A549 (cell line): ENCODE results near the gene RUNX1. TPM values are rescaled to one million over a fixed set of nuclear protein-coding genes. Genes with fewer than 3 reads are reported as not detected.
A peak's percentile ranks its signal among the peaks of the same experiment; 100 is the strongest.
"Not testable (repeated sequence)": the region's sequence is repeated elsewhere in the genome, so short reads cannot be mapped to it uniquely, and the experiment has no call there.

ENCODE experiments used
- ATAC-seq, 2 experiments: fragments of 200-7000 bp in 1 of 2; fragments of >200 bp in 1 of 2; cut with Nextera tagmentation in 1 of 2; cut with Tn5 transposase in 1 of 2; 3 replicates each; pipeline versions ENCODE4 v1.8.0 to v1.9.1; 2018 to 2020; ENCODE audit warnings: mild to moderate bottlenecking in 1 of 2, moderate library complexity in 1 of 2
- CTCF ChIA-PET: fragments of 300-600 bp; sonication (Branson Sonifier 250); formaldehyde crosslinking; extraction: SDS; loops from one replicate; lab custom pipeline; 2021; ENCODE audit warnings: antibody characterized with exemption, inconsistent platforms; lab: Yijun Ruan, JAX
- POLR2A ChIA-PET: fragments of 350-600 bp; formaldehyde crosslinking; extraction: SDS; loops from one replicate; lab custom pipeline; 2021; ENCODE audit warnings: antibody characterized with exemption, inconsistent platforms; lab: Yijun Ruan, JAX
- DNase-seq, 2 experiments: peaks; one replicate each; pipeline versions ENCODE4 v3.0.0 to v3.0.0-alpha.2; 2011 to 2016; ENCODE audit warnings: low read depth in 1 of 2, low spot score in 1 of 2
- FAIRE-seq: peaks from 2 replicates; lab custom pipeline; 2011; peaks lifted over from hg19 to GRCh38; lab: Jason Lieb, UNC
- H3K27ac ChIP-seq, 2 experiments: fragments of >200 bp; sonication (Bioruptor Twin); formaldehyde crosslinking; 3 replicates each; pipeline ENCODE4 v1.5.1; 2016 to 2017
- H3K4me1 ChIP-seq: fragments of >200 bp; sonication (Bioruptor Twin); formaldehyde crosslinking; 3 replicates; pipeline ENCODE4 v1.6.1; 2016
- H3K4me2 ChIP-seq: fragments of >200 bp; sonication (Bioruptor Twin); formaldehyde crosslinking; 3 replicates; pipeline ENCODE4 v1.6.1; 2016
- H3K4me3 ChIP-seq: fragments of >200 bp; sonication (Bioruptor Twin); formaldehyde crosslinking; 3 replicates; pipeline ENCODE4 v1.5.1; 2016
- H3K9me3 ChIP-seq: fragments of >200 bp; sonication (Bioruptor Twin); formaldehyde crosslinking; 3 replicates; pipeline ENCODE4 v1.6.1; 2016
- CHD4 ChIP-seq: fragments of 200-600 bp; sonication (generic); IDR thresholded peaks from 2 replicates; pipeline ENCODE4 v1.6.1; 2016; ENCODE audit warnings: antibody characterized with exemption, mild to moderate bottlenecking, borderline replicate concordance
- ELK1 ChIP-seq: fragments of 150-350 bp; IDR thresholded peaks from 2 replicates; pipeline ENCODE4 v1.6.1; 2014; ENCODE audit warnings: low read depth, mild to moderate bottlenecking, low read length
- FOSB ChIP-seq: fragments of 250-450 bp; sonication (Bioruptor Pico); IDR thresholded peaks from 2 replicates; pipeline ENCODE4 v1.5.0; 2020; ENCODE audit warnings: mild to moderate bottlenecking, moderate library complexity
- FOSL2 ChIP-seq, 2 experiments: fragments of 450-650 bp in 1 of 2; fragments of >200 bp in 1 of 2; sonication (Bioruptor Twin) in 1 of 2; formaldehyde crosslinking; IDR thresholded peaks; 2 replicates each; pipeline versions ENCODE4 v1.5.0 to v1.6.1; 2016 to 2020; ENCODE audit warnings: mild to moderate bottlenecking in 1 of 2, moderate library complexity in 1 of 2
- HOXB5 ChIP-seq: fragments of 250-450 bp; sonication (Bioruptor Pico); IDR thresholded peaks from 2 replicates; pipeline ENCODE4 v1.5.0; 2020; ENCODE audit warnings: mild to moderate bottlenecking, moderate library complexity
- MAX ChIP-seq: IDR thresholded peaks from 2 replicates; pipeline ENCODE4 v1.6.1; 2012
- NR3C1 ChIP-seq: fragments of >200 bp; sonication (Bioruptor Twin); formaldehyde crosslinking; IDR thresholded peaks from 3 replicates; pipeline ENCODE4 v1.6.1; 2017
- SMC3 ChIP-seq: fragments of >200 bp; sonication (Bioruptor Twin); formaldehyde crosslinking; IDR thresholded peaks from 3 replicates; pipeline ENCODE4 v1.6.1; 2018; ENCODE audit warnings: inconsistent platforms
- SREBF2 ChIP-seq: fragments of 450-650 bp; IDR thresholded peaks from 2 replicates; pipeline ENCODE4 v1.6.1; 2014; ENCODE audit warnings: mild to moderate bottlenecking, moderate library complexity
- WGBS: methylation state at CpG from one replicate; pipeline ENCODE4 v1.1.6; 2017; ENCODE audit errors: missing lambda C conversion rate; 5-methylcytosine and 5-hydroxymethylcytosine counted together
- polyA plus RNA-seq, 4 experiments: library from polyadenylated mRNA; depleted of rRNA in 3 of 4; stranded (reverse); fragments of >200 nt; fragmentation: RNase III in 1 of 4; extraction: RNeasy Plus Mini Kit Qiagen cat#74134 plus additional on column Dnase treatment in 1 of 4; gene quantifications; 2 replicates in 3 of 4; 3 replicates in 1 of 4; pipeline ENCODE4 v1.2.3, GENCODE V29; 2011 to 2017

The RUNX1 gene
- polyA plus RNA-seq, 2 of the 4 experiments (the other 2 are of a cell fraction): 5.5 TPM

- Histone ChIP-seq H3K27ac (no peak overlapping the region), H3K4me3 (no peak overlapping the region), H3K4me2 (no peak overlapping the region), H3K4me1 (peaks cover 10% of the 10 kb centered on the region; the same call in 1 of the 3 replicates), H3K9me3 (no peaks in the 10 kb centered on the region)
- ATAC-seq (no peak), DNase-seq (no peak), FAIRE-seq (no peak)
- ChIA-PET CTCF (no interaction called here), POLR2A (no interaction called here)
- TF ChIP-seq SREBF2: no peak
- TF ChIP-seq HOXB5: no peak
- no peak for TF ChIP-seq CHD4
- WGBS: 83% methylated on average over 13 of the region's 13 CpGs
Measured at GRCh38 chr21:34968414-34969333, 80.4 kb downstream of the RUNX1 start.

- FAIRE-seq (no peak), ATAC-seq (no peak), DNase-seq (peak in 1 of 2 experiments; percentile 1)
- TF ChIP-seq MAX (no peak), FOSL2 (IDR thresholded peaks at IDR 0.05) (no peak), FOSL2 (CRISPR knock-in tag; IDR thresholded peaks at IDR 0.05) (0 out of 2 replicates have a peak, but pooled peaks have one; percentile 22), CHD4 (no peak)
- ChIA-PET POLR2A (no interaction called here), CTCF (no interaction called here)
- peaks cover 10% of the 10 kb centered on the region; the same call in 1 of the 3 replicates for H3K4me1 ChIP-seq
- 70% methylated on average over 9 of the region's 10 CpGs for WGBS
- no peak overlapping the region for H3K4me3 ChIP-seq
- no peak overlapping the region; a peak in 1 of 6 replicates for H3K27ac ChIP-seq
- H3K9me3 ChIP-seq: no peaks in the 10 kb centered on the region
- no peak overlapping the region for H3K4me2 ChIP-seq
Measured at GRCh38 chr21:34967509-34968289, 81.4 kb downstream of the RUNX1 start.

- WGBS: 84% methylated on average over 11 of the region's 11 CpGs
- FAIRE-seq, H3K9me3 ChIP-seq, POLR2A ChIA-PET, H3K4me2 ChIP-seq, DNase-seq, H3K4me1 ChIP-seq, ATAC-seq, CTCF ChIA-PET, H3K27ac ChIP-seq, H3K4me3 ChIP-seq: not testable (repeated sequence)
Measured at GRCh38 chr21:34966881-34967280, 82.2 kb downstream of the RUNX1 start.

- ATAC-seq: no peak
- H3K27ac ChIP-seq: peak overlapping the region; percentile 43 to 50; a peak in 3 of 6 replicates
- peak in 1 of 2 experiments; percentile 12 for DNase-seq
- CTCF ChIA-PET: interaction anchor here (1.2 kb wide), 1 partner anchor 10 kb away, joined by 3 read pairs; no protein-coding TSS in a partner anchor
- H3K9me3 ChIP-seq: no peaks in the 10 kb centered on the region
- TF ChIP-seq SMC3: no peak
- no peak for TF ChIP-seq NR3C1
- no peak for TF ChIP-seq ELK1
- no peak for TF ChIP-seq FOSB (CRISPR knock-in tag)
- POLR2A ChIA-PET: no interaction called here
- peak overlapping the region; percentile 54 for H3K4me2 ChIP-seq
- no peak overlapping the region for H3K4me3 ChIP-seq
- no peak for FAIRE-seq
- H3K4me1 ChIP-seq: peaks cover 10% of the 10 kb centered on the region; the same call in 1 of the 3 replicates
- WGBS: 31% methylated on average over 9 of the region's 10 CpGs
Measured at GRCh38 chr21:34965200-34966174, 83.6 kb downstream of the RUNX1 start.
